WI38 (cell line): ENCODE data around the gene TRPC1.

Source experiments
- H3K4me3 ChIP-seq: 2 replicates; pipeline ENCODE4 v1.5.1; 2011; ENCODE audit warnings: low read depth, mild to moderate bottlenecking, control low read depth, low read length
- CTCF ChIP-seq: IDR thresholded peaks from 2 replicates; pipeline ENCODE4 v1.5.1; 2012; ENCODE audit warnings: low read depth, mild to moderate bottlenecking, control low read depth, low read length

Gene TRPC1

DNA sequence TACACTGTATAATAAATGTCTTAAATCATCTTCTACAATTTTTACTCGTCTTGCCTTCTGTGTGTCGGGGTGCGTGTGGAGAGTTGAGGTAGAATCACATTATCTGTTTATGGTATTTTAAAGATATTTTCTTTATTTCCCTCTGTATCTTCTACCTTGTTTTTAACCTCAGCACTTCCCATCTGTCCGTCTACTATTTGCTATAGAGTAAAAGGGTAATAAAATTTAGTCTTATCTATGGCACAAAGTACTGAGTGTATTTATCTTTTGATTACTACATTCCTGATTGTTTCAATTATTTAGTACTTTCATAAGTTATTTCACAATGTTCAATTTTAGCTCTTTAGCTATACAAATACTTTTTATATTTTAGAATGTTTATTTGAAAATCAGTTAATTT lies 62.2 kb downstream of the TRPC1 start:
- TF ChIP-seq CTCF = no peak
- no peak overlapping the region for H3K4me3 ChIP-seq

GRCh38 chr3:142787719-142788118 lies 63.9 kb downstream of the TRPC1 start:
- H3K4me3 ChIP-seq = no peak overlapping the region
- TF ChIP-seq CTCF = no peak

DNA sequence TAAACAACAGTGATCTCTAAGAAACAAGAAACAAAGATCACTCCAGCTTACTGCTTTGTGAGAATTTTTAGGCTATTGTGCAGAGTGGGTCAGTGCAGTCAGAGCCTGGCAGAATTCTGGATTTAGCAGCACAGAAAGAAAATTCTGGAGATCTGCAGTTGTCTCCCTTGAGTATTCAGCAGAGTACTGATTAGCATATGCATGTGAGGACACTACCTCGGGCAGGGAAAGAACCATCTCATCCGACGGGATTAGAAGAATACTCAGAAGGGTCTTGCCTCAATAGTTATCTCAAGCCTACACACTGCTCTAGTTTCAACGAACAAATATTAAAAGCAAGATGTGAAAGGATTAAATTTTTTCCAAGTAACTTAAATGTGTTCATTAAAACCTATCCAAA lies 70.7 kb downstream of the TRPC1 start:
- no peak for TF ChIP-seq CTCF
- no peak overlapping the region for H3K4me3 ChIP-seq

DNA sequence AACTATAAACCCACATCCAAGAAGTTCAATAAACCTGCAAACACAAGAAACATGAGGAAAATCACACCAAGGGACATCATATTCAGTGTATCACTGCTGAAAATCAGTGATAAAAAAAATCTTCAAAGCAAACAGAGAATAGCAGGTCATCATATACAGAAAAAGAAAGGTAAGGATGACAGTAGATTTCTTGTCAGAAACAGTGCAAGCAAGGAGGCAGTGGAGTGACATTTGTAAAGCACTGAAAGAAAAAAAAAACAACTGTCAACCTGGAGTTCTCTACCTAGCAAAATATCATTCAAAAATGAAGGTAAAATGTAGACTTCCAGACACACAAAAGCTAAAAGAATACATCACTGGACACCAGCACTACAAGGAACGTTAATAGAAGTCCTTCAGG lies 71.5 kb downstream of the TRPC1 start:
- TF ChIP-seq CTCF = no peak
- no peak overlapping the region for H3K4me3 ChIP-seq

- no peak overlapping the region for H3K4me3 ChIP-seq
- no peak for TF ChIP-seq CTCF
Measured at GRCh38 chr3:142796823-142797222, 73.0 kb downstream of the TRPC1 start.

DNA sequence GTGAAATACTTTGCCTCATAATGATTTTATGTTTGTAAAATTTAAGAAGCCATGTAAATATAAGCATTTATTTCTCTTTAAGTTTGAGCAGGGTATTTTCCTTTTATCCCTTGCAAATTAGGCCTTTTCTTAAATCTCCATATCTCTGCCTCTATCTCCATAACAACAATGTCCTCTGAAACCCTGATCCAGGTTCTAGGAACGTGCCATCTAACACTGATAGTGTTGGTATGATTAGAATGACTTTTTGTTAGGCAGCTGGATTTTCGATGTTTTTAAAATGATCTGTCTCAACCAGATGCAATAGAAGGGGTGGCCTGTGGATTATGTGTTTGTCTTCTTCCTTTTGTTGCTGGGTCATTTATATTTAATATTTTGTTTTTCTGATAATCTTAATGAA lies 77.9 kb downstream of the TRPC1 start:
- H3K4me3 ChIP-seq = no peak overlapping the region
- no peak for TF ChIP-seq CTCF

GRCh38 chr3:142802891-142803290 lies 79.1 kb downstream of the TRPC1 start:
- TF ChIP-seq CTCF = no peak
- no peak overlapping the region for H3K4me3 ChIP-seq
